Stimulated activated CD4-positive, alpha-beta T cell treated with anti-CD3 and anti-CD28 coated beads, Interleukin-12 subunit alpha, Interleukin-12 subunit beta, amount 100 ng/mL, for 4 hours (primary cell): ENCODE data around the gene GABPB1.
"Not testable (repeated sequence)": the region's sequence is repeated elsewhere in the genome, so short reads cannot be mapped to it uniquely, and the experiment has no call there.

Experiments
- DNase-seq: peaks from one replicate; pipeline ENCODE4 v3.0.0-alpha.2; 2020

The GABPB1 gene

DNA sequence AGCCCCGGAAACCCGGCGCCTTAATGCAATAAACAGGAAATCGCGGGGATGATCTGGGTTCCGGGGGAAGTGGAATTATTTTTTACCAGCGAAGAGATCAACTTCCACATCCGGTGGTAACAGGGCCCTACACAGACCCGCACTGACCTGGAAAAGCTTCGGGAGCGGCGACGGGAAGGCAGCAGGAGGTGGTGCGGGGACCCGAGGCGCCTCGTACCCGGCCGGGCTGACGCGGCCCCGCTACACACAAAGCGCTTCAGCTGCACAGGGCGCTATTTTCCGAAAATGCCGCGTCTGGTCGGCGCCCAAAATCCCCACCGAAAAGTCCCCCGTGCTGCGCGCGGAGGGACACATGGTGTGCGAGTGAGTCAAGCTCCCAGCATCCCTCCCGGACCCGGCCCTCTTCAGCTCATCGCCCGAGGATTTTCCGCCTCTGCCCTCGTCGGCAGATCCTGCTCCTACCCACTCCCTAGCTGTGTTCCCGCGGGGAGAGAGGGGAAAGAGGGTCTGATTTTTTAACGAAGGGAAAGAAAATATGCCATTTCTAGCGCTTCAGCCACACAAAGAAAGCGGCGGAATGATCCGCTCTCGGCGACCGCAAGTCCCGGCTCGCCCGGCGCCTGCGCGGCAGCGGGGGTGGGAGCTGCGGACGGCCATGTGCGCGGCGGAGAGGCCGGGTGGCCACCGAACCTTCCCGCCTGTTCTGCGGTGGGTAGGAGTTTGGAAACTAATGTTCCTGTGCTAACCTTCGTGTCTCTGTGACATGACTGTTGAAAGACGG lies at the start of gene GABPB1:
Gene GABPB1 (minus strand): TSS at position 361 of the 781 bp plus-strand sequence. CDS start 45,400 bp downstream, outside the sequence.
- DNase-seq: peak; percentile 82

DNA sequence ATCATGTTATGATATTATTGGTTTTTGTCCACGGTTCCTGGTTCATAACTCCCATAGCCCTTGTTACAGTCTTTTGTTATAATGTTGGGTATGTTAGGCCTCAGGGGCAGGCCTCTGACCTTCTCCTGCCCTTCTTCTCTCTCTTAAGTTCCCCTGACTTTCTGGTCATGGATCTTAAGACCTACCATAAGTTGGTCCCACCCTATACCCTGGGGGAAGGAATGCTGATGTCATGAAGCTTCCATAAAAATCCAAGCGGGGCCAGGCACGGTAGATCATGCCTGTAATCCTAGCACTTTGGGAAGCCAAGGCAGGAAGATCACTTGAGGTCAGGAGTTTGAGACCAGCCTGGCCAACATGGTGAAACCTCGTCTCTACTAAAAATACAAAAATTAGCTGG lies 36.6 kb upstream of the GABPB1 start:
- DNase-seq: not testable (repeated sequence)

DNA sequence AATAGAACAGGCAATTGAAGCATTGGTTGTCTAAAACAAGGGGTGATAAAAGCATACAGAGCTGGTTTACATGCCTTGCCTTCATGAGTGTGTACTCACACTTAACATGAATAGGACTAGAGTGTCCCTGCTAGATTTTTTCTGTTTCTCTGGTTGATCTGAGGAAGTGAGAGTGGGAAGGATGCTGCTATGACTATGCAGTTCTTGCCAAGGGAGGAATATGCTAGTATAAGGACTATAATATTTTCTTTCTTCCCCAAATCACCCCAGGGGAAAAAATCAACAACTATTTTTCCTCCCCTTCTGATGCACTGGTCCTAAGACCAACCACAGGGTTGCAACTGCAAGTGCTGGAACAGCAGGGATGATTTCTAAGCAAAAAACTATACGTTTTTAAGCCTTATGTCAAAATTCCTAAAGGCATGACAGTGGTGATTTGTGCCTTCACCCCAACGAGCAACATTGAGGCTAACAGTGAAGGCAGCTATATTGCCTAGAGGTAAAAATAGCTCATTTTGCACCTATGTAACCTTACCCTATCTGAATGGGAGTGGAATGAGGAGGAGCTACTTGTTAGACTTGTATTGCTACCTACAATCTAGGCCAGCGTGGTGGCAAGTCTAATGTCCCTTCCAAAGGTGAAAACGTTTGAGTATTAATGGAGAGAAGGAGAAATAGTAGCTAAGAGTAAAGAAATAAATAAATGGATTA lies 35.7 kb upstream of the GABPB1 start:
- no peak for DNase-seq

DNA sequence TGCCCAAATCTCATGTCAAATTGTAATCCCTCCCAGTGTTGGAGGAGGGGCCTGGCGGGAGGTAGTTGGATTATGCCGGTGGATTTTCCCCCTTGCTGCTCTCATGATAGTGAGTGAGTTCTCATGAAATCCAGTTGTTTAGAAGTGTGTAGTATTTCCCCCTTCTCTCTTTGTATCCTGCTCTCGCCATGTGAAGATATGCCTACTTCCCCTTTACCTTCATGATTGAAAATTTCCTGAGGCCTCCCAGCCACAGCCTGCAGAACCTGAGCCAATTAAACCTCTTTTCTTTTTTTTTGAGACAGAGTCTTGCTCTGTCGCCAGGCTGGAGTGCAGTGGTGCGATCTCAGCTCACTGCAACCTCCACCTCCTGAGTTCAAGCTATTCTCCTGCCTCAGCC lies 27.4 kb upstream of the GABPB1 start:
- DNase-seq: not testable (repeated sequence)

DNA sequence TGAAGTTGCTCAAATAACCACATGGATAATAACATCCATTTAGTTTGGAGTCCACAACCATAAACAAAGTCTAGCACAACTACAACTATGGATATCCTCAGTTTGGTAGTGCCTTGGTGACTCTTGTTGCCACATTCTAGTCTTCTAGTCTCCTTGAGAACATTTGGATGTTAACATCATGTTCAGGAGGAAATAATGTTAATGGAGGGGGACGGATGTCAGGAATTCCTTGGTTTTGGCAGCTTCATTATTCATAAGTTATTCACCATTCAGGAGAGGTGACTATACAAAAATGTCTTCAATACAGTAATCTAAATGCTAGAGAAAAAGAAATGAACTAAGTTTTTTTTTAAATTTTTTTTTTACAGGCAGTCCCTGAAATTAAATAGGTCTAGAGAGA lies 26.4 kb upstream of the GABPB1 start:
- no peak for DNase-seq

DNA sequence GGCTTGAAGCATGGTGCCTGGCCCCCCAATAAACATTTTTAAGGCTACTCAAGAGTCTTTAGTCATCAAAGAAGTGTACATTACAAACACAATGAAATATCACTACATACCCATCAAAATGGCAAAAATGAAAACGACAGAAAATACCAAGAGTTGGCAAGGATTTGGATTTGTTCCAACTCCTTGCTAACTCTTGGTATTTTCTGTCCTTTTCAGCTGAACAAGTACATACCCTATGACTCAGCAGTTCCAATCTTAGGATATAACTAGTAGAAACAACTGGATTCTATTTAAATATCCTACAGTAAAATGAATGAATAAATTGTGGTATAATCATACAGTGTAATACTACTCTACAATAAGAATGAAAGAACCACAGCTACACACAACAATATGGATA lies 25.1 kb upstream of the GABPB1 start:
- DNase-seq: no peak

DNA sequence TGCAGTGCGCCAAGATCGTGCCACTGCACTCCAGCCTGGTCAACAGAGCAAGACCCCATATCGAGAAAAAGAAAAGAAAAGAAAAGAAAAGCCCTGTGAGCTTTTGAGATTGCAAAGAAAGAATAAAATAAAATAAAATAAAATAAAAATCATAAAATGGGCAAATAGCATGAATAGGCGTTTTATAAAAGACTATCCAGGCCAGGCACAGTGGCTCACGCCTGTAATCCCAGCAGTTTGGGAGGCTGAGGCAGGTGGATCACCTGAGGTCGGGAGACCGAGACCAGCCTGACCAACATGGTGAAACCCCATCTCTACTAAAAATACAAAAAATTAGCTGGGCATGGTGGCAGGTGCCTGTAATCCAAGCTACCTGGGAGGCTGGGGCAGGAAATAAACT lies 24.4 kb upstream of the GABPB1 start:
- DNase-seq: not testable (repeated sequence)

DNA sequence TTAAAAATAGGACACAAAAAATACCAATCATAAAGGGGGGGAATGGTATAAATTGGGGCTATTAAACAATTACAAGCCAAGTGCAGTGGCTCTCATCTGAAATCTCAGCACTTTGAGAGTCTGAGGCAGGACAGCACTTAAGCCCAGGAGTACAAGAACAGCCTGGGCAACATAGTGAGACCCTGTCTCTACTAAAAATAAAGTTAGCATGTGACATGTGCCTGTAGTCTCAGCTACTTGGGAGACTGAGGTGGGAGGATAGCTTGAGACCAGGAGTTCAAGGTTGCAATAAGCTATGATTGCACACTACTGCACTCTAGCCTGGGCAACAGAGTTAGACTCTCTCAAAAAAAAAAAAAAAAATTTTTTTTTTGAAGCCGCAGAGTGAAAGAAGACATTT lies 23.8 kb upstream of the GABPB1 start:
- DNase-seq: no peak

DNA sequence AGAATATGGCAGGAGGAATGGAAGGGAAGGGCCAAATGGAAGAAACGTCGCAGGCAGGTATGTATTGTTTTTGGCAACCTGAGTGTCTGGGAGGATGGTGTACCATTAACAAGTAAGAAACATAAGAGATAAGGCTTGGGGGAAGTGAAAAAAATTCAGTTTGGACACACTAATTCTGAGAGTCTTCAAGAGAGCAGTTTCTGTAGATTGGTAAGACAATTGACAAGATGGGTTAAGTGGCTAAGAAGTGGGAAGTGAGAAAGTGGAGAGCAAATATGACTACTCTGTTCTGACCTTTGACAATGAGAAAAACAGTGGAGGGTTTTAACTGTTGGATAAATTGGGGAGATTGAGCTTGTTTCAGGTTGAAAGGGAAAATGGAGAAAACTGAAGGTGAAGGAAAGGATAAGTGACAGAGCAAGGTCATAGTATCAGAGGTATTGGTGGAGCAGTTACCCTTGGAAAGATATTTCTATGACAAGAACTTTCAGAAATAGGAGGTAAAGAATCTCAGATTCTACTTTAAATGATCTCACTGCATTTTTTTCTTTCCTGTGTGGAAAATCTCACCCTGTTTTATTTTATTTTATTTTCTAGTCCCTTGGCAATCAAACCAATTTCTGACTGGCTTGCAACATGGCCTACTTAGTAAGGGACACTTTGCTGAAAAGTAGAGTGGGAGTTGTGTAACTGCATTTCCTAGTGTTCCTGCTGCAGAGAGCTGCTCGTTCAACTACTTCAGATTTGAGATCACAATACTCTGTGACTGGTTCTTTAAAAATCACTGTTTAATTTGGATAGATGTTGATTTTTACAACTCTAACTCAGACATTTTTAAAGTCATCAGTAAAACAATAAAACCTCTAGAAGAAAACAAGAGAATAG lies 23.1 kb upstream of the GABPB1 start:
- no peak for DNase-seq

DNA sequence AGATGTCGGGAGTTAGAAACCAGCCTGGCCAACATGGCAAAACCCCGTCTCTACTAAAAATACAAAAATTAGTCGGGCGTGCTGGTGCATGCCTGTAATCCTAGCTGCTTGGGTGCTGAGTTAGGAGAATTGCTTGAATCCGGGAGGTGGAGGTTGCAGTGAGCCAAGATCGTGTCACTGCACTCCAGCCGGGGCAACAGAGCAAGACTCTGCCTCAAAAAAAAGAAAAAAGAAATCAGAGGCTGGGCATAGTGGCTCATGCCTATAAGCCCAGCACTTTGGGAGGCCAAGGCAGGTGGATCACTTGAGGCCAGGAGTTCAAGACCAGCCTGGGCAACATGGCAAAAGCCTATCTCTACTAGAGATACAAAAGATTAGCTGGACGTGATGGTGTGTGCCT lies 14.6 kb upstream of the GABPB1 start:
- DNase-seq: not testable (repeated sequence)

DNA sequence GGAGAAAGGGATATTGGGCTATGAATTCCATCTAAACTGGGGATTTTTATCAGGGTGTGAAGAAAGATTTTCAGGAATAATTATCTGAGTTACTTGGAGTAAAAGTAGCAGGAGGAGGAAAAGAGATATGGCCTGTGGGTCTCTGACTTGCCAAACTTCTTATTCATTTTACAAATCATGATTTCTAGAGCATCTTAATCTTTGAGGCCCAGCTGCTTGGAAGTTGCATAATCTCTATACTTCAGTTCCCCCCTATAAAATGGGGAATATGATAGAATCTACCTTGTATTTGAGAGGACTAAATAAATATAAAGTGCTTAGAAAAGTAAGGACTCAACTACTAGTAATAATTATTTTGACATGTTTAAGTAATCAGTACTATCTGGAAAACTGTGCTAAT lies 11.0 kb upstream of the GABPB1 start:
- no peak for DNase-seq

DNA sequence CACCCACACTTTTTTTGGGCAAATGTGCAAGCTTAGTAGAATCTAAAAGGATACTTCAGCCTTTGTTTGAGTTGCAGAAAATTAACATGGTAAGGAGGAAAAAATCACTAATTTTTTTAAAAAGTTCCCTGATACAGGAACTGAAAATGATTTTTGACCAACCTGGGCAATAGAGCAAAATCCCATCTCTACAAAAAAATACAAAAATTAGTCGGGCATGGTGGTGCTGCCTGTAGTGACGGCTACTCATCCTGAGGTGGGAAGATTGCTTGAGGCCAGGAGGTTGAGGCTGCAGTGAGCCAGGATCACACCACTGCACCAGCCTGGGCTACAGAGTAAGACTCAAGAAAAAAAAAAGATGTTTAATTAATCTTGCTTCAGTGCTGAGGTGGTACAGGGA lies 10.6 kb upstream of the GABPB1 start:
- no peak for DNase-seq

DNA sequence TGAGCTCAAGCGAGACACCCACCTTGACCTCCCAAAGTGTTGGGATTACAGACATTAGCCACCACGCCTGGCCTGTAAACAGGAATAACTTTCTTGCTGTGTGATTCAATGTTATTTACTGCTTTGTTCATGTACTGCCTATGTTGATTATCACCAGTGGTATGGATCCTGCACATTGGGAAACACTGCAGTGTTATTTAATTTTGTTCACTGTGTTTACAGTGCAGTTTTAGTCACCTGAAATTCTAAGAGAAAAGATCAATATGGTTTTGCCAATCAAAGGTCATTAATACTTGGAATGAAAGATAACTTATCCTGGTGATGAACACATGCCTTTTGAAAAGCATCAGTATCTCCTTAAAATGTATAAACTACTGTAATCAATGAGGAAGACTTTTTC lies 8.6 kb upstream of the GABPB1 start:
- no peak for DNase-seq

DNA sequence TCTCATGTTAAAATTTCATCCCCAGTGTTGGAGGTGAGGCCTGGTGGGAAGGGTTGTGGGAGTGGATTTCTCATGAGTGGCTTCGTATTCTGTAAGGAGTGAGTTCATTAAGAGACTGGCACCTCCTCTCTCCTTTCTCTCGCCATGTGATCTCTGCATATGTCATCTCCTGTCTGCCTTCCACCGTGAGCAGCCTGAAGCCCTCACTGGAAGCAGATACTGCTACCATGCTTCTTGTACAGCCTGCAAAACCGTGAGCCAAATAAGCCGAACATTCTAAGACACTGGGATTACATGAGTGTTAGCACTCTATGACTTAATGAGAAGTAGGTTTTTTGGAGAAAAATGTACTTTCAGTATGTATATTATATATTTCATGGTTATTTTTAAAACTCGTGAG lies 6.8 kb upstream of the GABPB1 start:
- DNase-seq: no peak

DNA sequence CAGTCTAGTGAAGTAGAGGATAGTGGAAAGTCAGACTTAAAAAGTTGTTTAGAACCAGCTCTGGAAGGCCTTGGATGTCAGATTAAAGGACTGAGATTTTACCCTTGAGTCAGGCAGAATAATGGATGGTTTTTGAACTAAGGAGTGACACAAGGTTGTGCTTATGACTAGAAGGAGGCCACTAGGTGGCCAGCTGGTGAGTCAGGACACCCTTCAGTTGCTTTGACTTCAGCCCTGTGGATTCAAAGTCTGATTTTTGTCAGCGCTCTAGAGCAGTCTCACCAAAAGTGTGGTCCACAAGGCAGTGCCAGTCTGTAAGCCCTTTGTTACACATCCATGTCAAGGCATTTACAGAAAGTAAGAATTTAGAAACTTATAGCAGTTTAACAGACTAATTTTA lies 3.8 kb upstream of the GABPB1 start:
- DNase-seq: no peak

DNA sequence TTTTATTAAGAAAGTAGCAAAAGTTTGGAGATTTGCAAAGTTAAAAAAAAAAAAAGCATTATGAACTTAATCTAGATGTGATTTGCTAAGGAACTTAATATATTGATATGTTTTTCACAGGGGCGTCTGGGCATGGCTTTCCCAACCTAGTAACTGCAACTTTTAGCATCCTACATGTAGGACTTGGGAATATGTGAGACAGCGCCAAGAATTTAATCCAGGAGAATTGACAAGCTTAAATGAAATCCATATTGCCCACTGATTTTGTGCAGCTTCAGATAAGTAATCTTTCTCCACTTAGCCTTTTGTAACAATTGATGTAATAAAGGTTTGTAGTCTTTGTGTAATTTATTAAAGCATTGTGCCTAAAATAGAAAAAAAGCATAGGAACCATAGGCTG lies 982 bp upstream of the GABPB1 start:
- DNase-seq: no peak

DNA sequence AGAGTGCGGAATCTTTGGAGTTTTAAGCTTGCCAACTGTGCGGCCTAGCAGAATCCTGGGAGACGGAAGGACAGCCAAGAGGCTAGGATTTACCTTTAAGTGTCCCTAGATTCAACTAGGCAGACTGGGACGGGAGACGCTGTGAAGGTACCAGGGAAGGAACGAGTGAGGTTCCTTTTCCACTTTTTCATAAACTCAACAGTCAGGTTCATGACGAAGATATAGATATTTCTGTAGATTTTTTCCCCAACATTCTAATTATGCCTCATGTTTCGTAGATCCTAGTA lies 564 bp upstream of the GABPB1 start:
- DNase-seq: no peak

DNA sequence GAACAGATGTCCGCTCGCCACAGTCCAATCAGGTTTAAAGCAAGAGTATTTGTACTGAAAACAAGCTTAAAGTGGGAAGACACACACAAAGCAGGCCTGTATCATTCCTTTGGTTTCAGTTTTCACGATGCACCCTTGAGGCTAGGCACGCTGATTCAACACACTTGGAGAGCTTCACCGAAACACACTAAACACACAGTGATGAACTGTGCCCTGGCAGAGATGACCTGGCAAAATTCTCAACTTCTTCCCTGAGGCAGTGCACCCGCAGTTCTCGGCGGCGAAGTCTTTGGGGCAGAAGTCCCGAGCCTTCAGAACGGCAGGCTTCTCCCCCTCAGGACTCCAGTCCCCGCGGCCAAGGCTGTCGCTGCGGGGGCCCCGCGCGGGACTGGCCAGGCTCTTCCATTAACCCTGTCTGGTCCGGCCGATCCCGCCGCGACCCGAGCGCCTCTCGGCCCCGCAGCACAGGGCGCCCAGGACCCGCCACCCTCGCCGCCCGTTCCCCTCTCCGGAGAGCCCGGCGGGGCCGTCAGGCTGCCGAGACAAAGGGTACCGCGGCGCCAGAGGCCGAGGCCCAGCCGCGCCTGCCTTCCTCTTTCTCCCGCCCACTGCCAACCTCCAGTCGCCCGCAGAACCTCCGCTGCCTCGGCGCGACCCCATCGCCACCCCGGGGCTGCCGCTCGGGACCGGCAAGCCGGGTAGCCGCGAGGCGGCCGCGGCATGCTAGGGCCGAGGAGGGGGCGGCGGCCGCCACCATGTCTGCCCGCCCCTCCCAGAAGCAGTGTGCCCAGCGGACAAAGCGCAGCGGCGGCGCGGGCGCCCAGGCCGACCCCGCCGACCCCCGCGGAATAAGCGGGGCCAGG lies 792 bp downstream of the GABPB1 start:
- DNase-seq: peak; percentile 30

DNA sequence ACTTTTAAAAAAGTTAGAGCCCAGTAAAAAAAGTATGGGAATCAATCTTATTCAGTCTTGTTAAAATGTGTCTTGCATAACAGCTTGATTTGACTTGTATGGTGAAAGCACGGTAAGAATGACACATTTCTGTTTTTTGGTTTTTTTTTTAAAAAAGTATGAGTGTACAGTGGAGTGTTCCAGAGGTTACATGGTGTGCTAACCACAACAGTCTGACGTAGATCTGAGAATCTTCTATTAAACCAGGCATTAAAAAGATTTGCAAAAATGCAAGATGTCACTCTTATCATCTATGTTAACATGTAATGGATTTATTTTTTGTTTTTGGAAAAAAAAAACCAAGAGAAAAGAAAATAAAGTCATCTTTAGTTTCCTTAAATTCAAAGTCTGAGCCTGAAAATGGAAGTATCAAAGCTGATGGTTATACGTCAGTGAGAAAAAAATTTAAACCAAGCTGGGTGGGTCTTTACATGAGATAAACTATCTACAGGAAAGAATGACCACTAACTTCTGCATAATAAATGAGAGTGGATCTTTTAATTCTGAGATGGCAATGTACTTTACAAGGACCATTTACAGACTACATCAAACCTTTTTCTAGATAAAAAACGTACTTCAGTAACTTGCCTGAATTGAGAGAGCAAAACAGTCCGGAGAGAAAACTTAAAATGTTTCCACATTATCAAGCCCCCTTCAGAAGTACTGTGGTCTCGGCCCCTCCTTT lies 1.6 kb downstream of the GABPB1 start:
- no peak for DNase-seq

DNA sequence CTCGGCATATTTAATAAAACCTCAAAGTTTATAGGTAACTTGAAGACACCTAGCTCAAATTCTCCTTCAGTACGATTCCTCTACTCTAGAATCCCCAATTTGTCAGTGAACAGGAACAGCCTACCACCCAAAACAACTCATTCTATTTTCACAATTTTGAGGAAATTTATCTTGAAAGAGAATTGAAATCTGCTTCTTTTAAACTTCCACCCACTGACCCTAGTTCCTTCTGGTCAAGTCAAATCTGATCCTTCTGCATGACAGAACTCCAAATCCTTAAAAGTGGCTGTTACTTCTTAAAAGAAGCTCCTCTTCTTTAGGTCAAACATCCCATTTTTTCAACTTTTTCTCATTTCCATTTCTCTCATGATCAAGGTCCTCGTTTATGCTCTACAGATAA lies 4.4 kb downstream of the GABPB1 start:
- DNase-seq: no peak

DNA sequence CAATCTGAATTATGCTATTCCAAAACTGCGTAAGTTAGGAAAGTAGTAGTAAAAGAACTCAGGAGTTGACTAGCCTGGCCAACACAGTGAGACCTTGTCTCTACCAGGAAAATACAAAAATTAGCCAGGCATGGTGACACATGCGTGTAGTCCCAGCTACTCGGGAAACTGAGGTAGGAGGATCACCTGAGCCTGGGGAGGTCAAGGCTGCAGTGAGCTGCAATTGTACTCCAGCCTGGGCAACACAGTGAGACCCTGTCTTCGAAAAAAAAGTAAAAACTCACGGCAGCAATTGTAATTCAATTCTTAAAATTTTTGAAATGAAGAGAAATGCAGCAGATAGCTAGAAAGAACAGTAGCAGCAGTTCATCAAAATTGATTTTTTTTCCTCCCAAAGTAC lies 9.7 kb downstream of the GABPB1 start:
- DNase-seq: no peak

DNA sequence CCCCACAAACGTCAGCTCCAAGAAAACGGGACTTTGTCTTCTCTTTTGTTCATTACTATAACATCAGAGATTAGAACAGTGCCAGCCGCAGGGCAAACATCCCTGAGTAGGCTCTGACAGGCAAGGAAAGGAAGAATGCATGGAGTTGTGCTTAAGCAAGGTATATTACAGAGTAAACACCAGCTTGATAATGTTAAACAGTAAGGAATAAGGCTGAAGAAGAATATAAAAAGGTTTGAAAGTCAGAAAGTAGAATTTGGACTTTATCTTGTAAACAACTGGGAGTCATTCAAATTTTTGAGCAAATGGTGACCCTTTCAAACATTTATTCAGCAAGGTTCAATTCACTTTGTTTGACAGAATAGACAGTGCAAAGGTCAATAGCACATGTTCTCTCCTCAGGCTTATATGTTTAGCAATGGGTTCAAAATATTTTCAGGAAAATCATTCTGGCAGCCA lies 11.0 kb downstream of the GABPB1 start:
- DNase-seq: no peak
